ENCODE measurements around the gene KIF7. TPM values are rescaled to one million over a fixed set of nuclear protein-coding genes. Genes with fewer than 3 reads are reported as not detected.

KIF7 gene, protein sequence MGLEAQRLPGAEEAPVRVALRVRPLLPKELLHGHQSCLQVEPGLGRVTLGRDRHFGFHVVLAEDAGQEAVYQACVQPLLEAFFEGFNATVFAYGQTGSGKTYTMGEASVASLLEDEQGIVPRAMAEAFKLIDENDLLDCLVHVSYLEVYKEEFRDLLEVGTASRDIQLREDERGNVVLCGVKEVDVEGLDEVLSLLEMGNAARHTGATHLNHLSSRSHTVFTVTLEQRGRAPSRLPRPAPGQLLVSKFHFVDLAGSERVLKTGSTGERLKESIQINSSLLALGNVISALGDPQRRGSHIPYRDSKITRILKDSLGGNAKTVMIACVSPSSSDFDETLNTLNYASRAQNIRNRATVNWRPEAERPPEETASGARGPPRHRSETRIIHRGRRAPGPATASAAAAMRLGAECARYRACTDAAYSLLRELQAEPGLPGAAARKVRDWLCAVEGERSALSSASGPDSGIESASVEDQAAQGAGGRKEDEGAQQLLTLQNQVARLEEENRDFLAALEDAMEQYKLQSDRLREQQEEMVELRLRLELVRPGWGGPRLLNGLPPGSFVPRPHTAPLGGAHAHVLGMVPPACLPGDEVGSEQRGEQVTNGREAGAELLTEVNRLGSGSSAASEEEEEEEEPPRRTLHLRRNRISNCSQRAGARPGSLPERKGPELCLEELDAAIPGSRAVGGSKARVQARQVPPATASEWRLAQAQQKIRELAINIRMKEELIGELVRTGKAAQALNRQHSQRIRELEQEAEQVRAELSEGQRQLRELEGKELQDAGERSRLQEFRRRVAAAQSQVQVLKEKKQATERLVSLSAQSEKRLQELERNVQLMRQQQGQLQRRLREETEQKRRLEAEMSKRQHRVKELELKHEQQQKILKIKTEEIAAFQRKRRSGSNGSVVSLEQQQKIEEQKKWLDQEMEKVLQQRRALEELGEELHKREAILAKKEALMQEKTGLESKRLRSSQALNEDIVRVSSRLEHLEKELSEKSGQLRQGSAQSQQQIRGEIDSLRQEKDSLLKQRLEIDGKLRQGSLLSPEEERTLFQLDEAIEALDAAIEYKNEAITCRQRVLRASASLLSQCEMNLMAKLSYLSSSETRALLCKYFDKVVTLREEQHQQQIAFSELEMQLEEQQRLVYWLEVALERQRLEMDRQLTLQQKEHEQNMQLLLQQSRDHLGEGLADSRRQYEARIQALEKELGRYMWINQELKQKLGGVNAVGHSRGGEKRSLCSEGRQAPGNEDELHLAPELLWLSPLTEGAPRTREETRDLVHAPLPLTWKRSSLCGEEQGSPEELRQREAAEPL (N-terminal part only)
- total RNA-seq = 2.0 and 2.7 TPM in 2 replicates

DNA sequence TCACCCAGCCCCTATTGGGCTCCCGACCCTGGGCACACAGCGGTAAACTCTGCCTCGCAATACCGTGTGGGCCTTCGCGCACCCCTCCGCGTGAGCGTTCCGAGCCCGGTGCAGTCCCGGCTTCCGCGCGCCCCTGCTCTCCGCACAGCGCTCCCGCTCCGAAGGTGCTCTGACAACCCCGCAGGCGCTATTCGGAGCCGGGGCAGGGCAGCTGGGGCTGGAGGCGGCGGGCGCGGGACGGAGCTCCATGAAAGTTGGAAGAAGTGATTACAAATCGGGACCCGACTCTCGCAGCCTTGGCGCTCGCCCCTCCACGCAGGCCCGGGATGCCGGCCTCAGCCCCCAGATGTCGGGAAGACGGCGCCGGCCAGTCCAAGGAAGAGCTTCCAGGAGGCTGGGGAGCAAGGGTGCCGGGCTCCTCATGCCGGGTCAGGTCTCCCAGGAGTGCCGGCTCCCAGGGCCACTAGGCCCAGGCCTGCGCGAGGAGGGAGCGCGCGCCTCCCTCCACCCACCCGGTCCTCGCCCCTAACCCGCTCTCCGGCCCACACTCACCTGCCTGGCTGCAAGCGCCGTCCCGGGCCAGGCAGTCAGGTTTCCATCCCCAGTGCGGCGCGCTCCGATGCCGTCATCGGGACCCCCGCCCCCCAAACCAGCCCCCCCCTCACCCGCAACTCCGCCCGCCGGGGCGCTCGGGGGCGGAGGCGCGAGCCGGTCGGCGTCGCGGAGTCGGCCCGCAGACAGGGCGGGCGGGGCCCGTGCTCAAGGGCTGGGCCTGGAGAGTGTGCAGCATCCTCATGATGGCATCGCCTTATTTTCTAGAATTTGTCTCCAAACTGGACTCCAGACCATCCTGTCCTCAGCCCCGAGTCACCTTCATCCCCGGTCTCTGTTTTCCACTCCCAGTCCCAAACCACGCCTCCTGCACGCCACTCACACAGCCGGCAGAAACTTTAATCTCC is at the start of gene KIF7:
TSS of gene KIF7 (minus strand) at position 621 of the 959 bp plus-strand sequence. CDS start 2,537 bp downstream, outside the sequence.

DNA sequence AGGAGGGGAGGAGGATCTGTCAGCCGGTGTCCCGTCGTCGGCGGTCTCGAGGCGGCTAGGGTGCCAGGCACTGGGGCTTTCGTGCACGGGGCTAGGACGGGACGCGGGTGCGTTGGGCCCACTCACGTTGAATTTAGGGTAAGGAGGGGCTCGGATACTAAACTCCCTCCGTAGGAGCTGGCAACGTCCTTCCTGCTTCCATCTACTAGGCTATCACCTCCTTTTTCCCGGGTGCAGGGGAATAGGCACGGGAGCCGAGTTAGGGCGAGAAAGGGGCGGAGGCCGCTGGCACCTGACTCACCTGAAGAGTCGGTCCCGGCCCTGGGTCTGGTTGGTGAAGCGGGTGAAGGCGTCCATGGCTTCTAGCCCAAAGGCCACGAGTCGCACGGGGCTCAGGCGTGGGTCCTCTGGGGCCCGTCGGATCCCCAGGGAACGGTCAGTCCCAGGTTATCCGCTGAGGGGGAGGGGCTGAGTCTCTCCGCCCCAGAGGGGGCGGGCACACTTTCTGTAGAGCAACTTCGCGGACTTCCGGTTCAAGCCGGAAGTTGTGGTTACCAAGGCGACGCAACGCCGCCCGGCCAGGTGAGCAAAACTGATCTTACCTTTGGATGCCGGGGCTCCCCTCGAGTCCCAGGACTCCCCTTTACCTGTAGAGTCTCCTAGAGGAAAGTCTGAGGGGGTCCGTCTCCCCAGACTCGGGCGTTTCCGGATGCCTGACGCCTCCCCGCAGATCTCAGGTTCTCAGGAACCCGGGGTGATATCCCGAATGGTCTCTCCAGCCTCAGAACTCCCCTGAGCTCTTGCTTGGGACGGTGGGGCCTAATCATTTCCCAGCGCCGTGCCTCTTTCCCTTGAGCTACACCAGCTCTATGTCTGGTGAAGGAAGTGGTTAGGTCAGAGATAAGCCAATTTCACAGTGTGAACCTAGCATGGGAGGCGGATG is 35.3 kb upstream of the KIF7 start, which contains the start of the genes PEX11A and WDR93:
TSS of gene PEX11A (minus strand) at position 479 of the 943 bp plus-strand sequence. CDS start at position 357, 122 bp downstream.
TSS of gene WDR93 (plus strand) at position 536 of the 943 bp plus-strand sequence. CDS start 10,936 bp downstream, outside the sequence.

GRCh38 chr15:89679212-89679611 is 23.9 kb upstream of the KIF7 start, which contains the start of gene PLIN1:
TSS of gene PLIN1 (minus strand) at chr15:89679367. CDS start at chr15:89677489, 1,878 bp downstream.

Other genes starting within 250 kb of the KIF7 start
- 195 and 498 TPM in 2 replicates for gene RHCG, start 158.9 kb downstream of the KIF7 start, total RNA-seq
- under 0.01 and 0.14 TPM in 2 replicates for gene TICRR, start 80.0 kb downstream of the KIF7 start, total RNA-seq
- 0.34 and 0.43 TPM in 2 replicates for gene PLIN1, start 23.9 kb upstream of the KIF7 start, total RNA-seq
- gene PEX11A, start 35.3 kb upstream of the KIF7 start, total RNA-seq = 8.9 and 9.8 TPM in 2 replicates
- 0.07 TPM in 1 of 2 replicates, not detected in the other for gene WDR93, start 35.3 kb upstream of the KIF7 start, total RNA-seq
- gene MESP1, start 95.8 kb upstream of the KIF7 start, total RNA-seq = 0.07 and 0.34 TPM in 2 replicates
- 0.21 and 0.34 TPM in 2 replicates for gene MESP2, start 120.9 kb upstream of the KIF7 start, total RNA-seq
- gene ANPEP, start 159.4 kb upstream of the KIF7 start, total RNA-seq = under 0.01 and 1.4 TPM in 2 replicates
- 49.9 and 72.1 TPM in 2 replicates for gene AP3S2, start 238.5 kb upstream of the KIF7 start, total RNA-seq